Ovary (tissue), 9 donors: ENCODE measurements around the gene LEKR1. TPM values are rescaled to one million over a fixed set of nuclear protein-coding genes. Genes with fewer than 3 reads are reported as not detected.
A peak's percentile ranks its signal among the peaks of the same experiment; 100 is the strongest.

Experiments used
- DNase-seq, 5 donors: peaks; one replicate each; pipeline ENCODE4 v3.0.0-alpha.2; 2019 to 2020
- H3K27ac ChIP-seq, 2 donors: fragments of 200-600 bp; one replicate each; pipeline versions ENCODE4 v1.5.1 to v1.8.0; 2019 to 2022
- H3K27me3 ChIP-seq: fragments of 200-600 bp; one replicate; pipeline ENCODE4 v1.8.0; 2022
- H3K36me3 ChIP-seq: fragments of 200-600 bp; sonication (generic); one replicate; pipeline ENCODE4 v1.5.1; 2019
- H3K4me1 ChIP-seq: one replicate; pipeline ENCODE4 v1.8.1; 2013; ENCODE audit warnings: mild to moderate bottlenecking, moderate library complexity; ENCODE audit not compliant: insufficient read depth
- H3K4me3 ChIP-seq: fragments of 200-600 bp; sonication (generic); one replicate; pipeline ENCODE4 v1.5.1; 2017
- H3K9me3 ChIP-seq, 2 donors: fragments of 200-600 bp in 1 of 2; sonication (generic) in 1 of 2; one replicate each; pipeline versions ENCODE4 v1.5.1 to v1.8.1; 2013 to 2019; ENCODE audit warnings: mild to moderate bottlenecking in 1 of 2, moderate library complexity in 1 of 2
- EP300 ChIP-seq: sonication (generic); formaldehyde crosslinking; IDR thresholded peaks from one replicate; pipeline ENCODE4 v1.6.1; 2017; ENCODE audit warnings: antibody characterized with exemption
- POLR2A ChIP-seq: fragments of 450-650 bp; IDR thresholded peaks from one replicate; pipeline ENCODE4 v1.6.1; 2017; ENCODE audit warnings: antibody characterized with exemption, mild to moderate bottlenecking, moderate library complexity
- WGBS, 3 donors: extraction: QIAGEN DNeasy Blood & Tissue Kit in 1 of 3; methylation state at CpG; one replicate each; pipeline versions ENCODE4 v1.1.5 to v1.1.7; 2013 to 2017; 5-methylcytosine and 5-hydroxymethylcytosine counted together
- intact Hi-C, 4 donors: fragments of 100-400 bp; cut with DNase I; formaldehyde crosslinking; loops; one replicate each; pipeline versions ENCODE4 v1.11.0 to v1.15.1; 2022 to 2023
- polyA plus RNA-seq, 2 donors: library from polyadenylated mRNA; stranded (reverse); fragments of 200-250 nt in 1 of 2; fragments of 350-450 nt in 1 of 2; fragmentation: Illumina TruSeq in 1 of 2; extraction: RNeasy Lipid Tissue Mini Kit (QIAGEN cat#74804) in 1 of 2; gene quantifications; one replicate each; pipeline ENCODE4 v1.2.3, GENCODE V29; 2013 to 2014
- total RNA-seq, 7 donors: library from RNA; depleted of rRNA in 2 of 7; stranded (reverse); fragments of >200 nt in 2 of 7; fragmentation: NEBNext Ultra II Directional in 3 of 7; extraction: Animal tissue kit (Norgen Biotek cat#: 25700) in 3 of 7; gene quantifications; one replicate each; pipeline versions ENCODE4 v1.1.0 to v1.2.4, GENCODE V29; 2016 to 2023
- TF ChIP-seq, protein P1 (sequence below), 3 donors: fragments of 450-650 bp in 2 of 3; fragments of 200-600 bp in 1 of 3; IDR thresholded peaks; one replicate each; pipeline versions ENCODE4 v1.5.1 to v1.8.0; 2016 to 2022; ENCODE audit warnings: antibody characterized with exemption in 3 of 3, mild to moderate bottlenecking in 1 of 3
- donor health status: DM: no; HTN: no; CAD: no; lungs with moderate emphysema.
- donor health status: DM: no; HTN: no; CAD: no.
- donor health status: Bipolar disorder and iron deficiency.
- donor health status: DM: yes; HTN: yes; CAD: no.
- donor health status: DM: no; HTN: no; CAD: no.
- donor health status: DM: yes; HTN: yes; CAD: no.

Gene LEKR1
- total and polyA plus RNA-seq, 9 donors = 0.38 to 7.8 (median 2.4) TPM

GRCh38 chr3:156816091-156816793, 9.9 kb upstream of the LEKR1 start:
- Histone ChIP-seq H3K27me3 (no peaks in the 10 kb centered on the region), H3K27ac (peak overlapping the region; percentile 62 to 66), H3K4me3 (peak overlapping the region; percentile 44), H3K9me3 (no peaks in the 10 kb centered on the region), H3K36me3 (no peaks in the 10 kb centered on the region), H3K4me1 (no peaks in the 10 kb centered on the region)
- intact Hi-C loops = loop anchor here in 3 of 4 donors (5.0 to 10.0 kb wide), 5 partner anchors 111 to 319 kb away; partner anchors contain the start of gene TIPARP (in 1 of the 3)
- 4 to 6% (median 6%) methylated on average over 54 to 74 of the region's 74 CpGs for WGBS, 3 donors
- TF ChIP-seq EP300 (no peak), POLR2A (no peak)
- TF ChIP-seq, protein P1, sequence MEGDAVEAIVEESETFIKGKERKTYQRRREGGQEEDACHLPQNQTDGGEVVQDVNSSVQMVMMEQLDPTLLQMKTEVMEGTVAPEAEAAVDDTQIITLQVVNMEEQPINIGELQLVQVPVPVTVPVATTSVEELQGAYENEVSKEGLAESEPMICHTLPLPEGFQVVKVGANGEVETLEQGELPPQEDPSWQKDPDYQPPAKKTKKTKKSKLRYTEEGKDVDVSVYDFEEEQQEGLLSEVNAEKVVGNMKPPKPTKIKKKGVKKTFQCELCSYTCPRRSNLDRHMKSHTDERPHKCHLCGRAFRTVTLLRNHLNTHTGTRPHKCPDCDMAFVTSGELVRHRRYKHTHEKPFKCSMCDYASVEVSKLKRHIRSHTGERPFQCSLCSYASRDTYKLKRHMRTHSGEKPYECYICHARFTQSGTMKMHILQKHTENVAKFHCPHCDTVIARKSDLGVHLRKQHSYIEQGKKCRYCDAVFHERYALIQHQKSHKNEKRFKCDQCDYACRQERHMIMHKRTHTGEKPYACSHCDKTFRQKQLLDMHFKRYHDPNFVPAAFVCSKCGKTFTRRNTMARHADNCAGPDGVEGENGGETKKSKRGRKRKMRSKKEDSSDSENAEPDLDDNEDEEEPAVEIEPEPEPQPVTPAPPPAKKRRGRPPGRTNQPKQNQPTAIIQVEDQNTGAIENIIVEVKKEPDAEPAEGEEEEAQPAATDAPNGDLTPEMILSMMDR (IDR thresholded peaks at IDR 0.05) = peak in 1 of 3 donors; percentile 14
- peak; percentile 40 to 63 (median 47) for DNase-seq

- intact Hi-C loops = loop anchor here in 3 of 4 donors (5.0 to 10.0 kb wide), 5 partner anchors 112 to 318 kb away; partner anchors contain the start of gene TIPARP (in 1 of the 3)
These were observed 9.1 kb upstream of the LEKR1 start for GRCh38 chr3:156816794-156817645.

DNA sequence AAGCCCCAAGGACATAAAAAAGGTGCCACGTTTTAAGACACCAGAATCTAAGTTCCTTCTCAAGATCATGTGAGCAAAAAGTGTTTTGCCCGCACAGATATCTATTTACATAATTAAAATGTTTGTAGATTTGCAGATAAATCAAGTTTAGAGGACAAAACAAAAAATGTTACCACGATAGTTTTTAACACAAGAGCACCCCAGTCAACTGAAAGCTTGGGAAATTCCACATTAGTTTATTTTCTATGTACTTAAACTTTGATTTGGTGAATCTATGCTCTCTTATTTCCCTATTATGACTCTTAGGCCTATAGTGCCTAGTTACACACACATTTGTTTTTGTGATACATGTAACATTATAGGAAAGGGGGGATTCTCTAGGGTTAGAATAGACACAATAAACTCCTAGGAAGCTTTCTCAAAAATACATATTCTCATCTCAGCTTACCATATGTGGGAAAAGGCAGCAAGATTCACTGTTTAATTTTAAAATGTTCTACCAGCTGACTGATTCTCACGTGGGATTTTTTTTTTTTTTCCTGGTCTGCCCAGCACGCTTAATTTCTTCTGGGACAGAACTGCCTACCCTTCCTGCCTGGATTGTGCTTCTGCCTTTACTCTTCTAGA, 8.4 kb upstream of the LEKR1 start:
- DNase-seq = no peak
- Histone ChIP-seq H3K27me3 (no peaks in the 10 kb centered on the region), H3K36me3 (no peaks in the 10 kb centered on the region), H3K4me1 (no peaks in the 10 kb centered on the region), H3K9me3 (no peaks in the 10 kb centered on the region), H3K27ac (peak overlapping the region in 1 of 2 donors; percentile 66), H3K4me3 (peak overlapping the region; percentile 44)
- intact Hi-C loops = loop anchor here in 3 of 4 donors (5.0 to 10.0 kb wide), 5 partner anchors 113 to 317 kb away; partner anchors contain the start of gene TIPARP (in 1 of the 3)
- TF ChIP-seq POLR2A = no peak
- no peak for TF ChIP-seq EP300
- TF ChIP-seq, protein P1 (IDR thresholded peaks at IDR 0.05) = no peak
- 68 to 83% (median 74%) methylated on average over 5 of the region's 5 CpGs for WGBS, 3 donors

More at GRCh38 chr3:156816794-156817645, 9.1 kb upstream of the LEKR1 start:
- Histone ChIP-seq H3K9me3 (no peaks in the 10 kb centered on the region), H3K4me1 (no peaks in the 10 kb centered on the region), H3K4me3 (peak overlapping the region; percentile 44), H3K27me3 (no peaks in the 10 kb centered on the region), H3K27ac (peak overlapping the region; percentile 62 to 66), H3K36me3 (no peaks in the 10 kb centered on the region)
- DNase-seq = peak; percentile 75 to 87 (median 77)
- TF ChIP-seq, protein P1 (IDR thresholded peaks at IDR 0.05) = no peak
- TF ChIP-seq EP300 = peak; percentile 56
- 4 to 7% (median 7%) methylated on average over 50 to 70 of the region's 70 CpGs for WGBS, 3 donors

- DNase-seq = no peak
- no peaks in the 10 kb centered on the region for H3K36me3 ChIP-seq
- intact Hi-C loops = loop anchor here in 3 of 4 donors (5.0 to 10.0 kb wide), 5 partner anchors 113 to 317 kb away; partner anchors contain the start of gene TIPARP (in 1 of the 3)
- H3K4me3 ChIP-seq = no peak overlapping the region
- H3K9me3 ChIP-seq = no peaks in the 10 kb centered on the region
- WGBS, 3 donors = 96 to 98% (median 97%) methylated on average over 2 of the region's 2 CpGs
- no peaks in the 10 kb centered on the region for H3K27me3 ChIP-seq
- no peak overlapping the region for H3K27ac ChIP-seq
- H3K4me1 ChIP-seq = no peaks in the 10 kb centered on the region
- TF ChIP-seq, protein P1 (IDR thresholded peaks at IDR 0.05) = no peak
- no peak for TF ChIP-seq EP300
- no peak for TF ChIP-seq POLR2A
These were observed 7.9 kb upstream of the LEKR1 start for GRCh38 chr3:156818273-156818651.
